Endometrial microvascular endothelial cells (primary cell): Measurements from ENCODE around the gene CCNQ. TPM values are rescaled to one million over a fixed set of nuclear protein-coding genes. Genes with fewer than 3 reads are reported as not detected.

Experiments
- in situ Hi-C: cut with HindIII; loops from 2 replicates; pipeline ENCODE4 v1.10.0; 2017; ENCODE audit warnings: low sequenced_read_pairs, low pct_unique_long_range_greater_than_20kb; ENCODE audit errors: inconsistent ontology term
- total RNA-seq: library from RNA; depleted of rRNA; stranded (reverse); fragments of >200 nt; gene quantifications from one replicate; pipeline ENCODE4 v1.2.3, GENCODE V29; 2015; ENCODE audit errors: inconsistent ontology term

CCNQ gene
- total RNA-seq, 1 donor from 2014 or later: 52.3 TPM

DNA sequence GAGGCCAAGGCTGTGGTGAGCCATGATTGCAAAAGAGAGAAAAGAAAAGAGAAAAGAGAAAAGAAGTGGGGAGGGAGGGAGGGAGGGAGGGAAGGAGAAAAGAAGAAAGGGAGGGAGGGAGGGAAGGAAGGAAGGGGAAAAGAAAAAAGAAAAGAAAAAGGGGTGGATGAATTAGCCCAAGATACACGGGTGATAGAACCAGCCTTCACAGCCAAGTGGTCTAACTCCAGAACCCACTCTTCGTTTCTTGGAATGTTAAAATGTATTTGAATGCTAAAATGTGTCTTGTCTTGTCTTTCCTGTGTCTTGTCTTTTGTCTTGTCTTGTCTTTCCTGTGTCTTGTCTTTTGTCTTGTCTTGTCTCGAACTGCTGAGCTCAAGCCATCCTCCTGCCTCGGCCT, 13.1 kb downstream of the CCNQ start:
- in situ Hi-C loops: no loop called here

DNA sequence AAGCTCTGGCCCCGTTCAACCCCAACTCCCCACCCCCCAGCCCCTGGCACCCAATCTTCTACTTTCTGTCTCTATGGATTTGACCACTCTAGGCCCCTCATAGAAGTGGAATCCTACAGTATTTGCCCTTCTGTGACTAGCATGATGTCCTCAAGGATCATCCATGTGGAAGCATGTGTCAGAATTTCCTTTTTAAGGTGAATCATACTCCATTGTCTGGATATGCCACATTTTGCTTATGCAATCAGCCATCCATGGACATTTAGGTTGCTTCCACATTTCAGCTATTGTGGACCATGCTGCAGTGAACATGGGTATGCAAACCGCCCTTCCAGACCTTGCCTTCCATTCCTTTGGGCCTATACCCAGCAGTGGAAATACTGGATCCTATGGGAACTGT, 15.5 kb downstream of the CCNQ start:
- in situ Hi-C loops: no loop called here

DNA sequence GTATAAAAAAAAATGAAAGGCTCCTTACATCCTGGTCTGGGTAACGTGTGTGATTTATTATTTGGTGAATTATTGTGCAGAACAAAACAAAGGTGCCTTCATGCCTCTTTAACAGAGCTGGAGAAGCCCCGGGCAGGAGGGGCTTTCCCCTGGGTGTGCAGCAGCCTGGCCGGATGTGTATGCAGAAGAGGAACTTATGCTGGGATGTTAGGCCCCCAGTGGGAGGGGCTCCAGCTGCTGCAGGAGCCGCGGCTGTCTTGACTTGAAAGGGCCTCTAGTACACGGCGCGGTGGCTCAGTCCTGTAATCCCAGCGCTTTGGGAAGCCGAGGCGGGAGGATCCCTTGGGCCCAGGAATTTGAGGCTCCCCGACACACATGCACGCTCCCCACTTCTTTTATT, 16.0 kb downstream of the CCNQ start:
- in situ Hi-C loops: no loop called here

- in situ Hi-C loops: no loop called here
These were observed 18.1 kb downstream of the CCNQ start for GRCh38 chrX:153580700-153581386.

DNA sequence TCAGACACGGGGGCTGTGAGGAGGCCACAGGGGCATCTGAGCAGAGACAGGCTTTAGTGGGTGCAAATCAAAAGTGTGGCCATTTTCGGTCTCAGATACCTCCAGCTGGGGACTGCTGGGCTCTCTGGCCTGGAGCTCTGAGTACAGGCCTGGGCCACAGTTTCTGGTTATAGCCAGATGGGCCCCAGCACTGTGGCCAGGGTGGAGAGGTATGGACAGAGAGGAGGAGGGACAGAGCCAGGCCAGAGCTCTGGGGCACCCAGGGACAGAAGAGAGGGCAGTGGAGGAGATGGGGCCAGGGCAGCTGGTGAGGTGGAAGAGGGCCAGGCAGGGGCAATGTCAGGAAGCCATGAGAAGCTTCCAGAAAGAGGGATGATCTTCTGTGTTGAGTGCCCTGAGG, 20.1 kb downstream of the CCNQ start:
- in situ Hi-C loops: no loop called here

DNA sequence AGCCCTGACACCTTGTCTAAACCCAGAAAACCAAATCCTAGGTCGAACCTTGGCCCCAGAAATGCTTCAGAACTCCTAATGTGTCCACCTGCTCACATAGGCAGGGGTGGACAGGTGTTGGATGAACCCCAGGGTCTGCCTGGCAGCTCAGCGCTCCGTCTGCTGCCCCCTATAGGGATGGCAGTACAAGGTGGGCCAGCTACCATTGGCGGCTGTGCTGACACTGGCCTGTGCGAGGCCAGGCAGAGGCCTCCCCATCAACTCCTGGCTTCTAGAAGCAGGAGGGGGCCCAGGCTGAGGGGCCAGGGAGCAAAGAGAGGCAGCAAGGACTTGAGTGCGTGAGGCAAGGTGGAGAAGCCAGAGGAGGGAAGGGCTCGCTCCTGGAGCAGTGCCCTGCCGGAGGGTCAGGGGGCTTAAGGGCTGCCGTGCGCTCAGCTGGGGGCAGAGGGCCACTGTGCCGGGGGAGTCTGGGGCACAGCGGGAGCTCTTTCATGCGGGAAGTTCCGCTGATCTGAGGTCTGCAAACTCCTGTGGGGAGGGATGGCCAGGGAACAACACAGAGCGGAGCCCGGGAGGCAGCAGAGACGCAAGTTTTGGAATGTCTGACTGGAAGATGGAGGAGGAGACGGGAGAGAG, 20.6 kb downstream of the CCNQ start:
- in situ Hi-C loops: no loop called here

DNA sequence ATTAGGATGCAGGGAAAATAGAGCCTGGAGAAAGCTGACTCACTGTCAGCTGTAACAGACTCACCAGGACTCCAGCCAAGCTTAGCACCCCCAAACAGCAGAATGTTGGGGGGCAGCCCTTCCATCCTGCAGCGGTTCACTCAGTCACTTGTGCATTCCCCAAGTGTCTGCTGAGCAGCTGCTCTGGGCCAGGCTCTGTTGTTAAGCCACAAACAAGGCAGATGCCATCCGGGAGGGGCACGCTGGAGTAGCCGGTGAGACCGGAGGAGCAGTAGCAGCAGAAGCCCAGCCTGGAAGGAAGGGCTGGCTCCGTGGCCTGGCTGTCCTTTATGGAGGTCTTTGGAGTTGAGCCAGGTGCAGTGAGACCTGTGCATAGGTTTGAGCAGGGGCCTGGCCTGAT, 22.0 kb downstream of the CCNQ start:
- in situ Hi-C loops: no loop called here

DNA sequence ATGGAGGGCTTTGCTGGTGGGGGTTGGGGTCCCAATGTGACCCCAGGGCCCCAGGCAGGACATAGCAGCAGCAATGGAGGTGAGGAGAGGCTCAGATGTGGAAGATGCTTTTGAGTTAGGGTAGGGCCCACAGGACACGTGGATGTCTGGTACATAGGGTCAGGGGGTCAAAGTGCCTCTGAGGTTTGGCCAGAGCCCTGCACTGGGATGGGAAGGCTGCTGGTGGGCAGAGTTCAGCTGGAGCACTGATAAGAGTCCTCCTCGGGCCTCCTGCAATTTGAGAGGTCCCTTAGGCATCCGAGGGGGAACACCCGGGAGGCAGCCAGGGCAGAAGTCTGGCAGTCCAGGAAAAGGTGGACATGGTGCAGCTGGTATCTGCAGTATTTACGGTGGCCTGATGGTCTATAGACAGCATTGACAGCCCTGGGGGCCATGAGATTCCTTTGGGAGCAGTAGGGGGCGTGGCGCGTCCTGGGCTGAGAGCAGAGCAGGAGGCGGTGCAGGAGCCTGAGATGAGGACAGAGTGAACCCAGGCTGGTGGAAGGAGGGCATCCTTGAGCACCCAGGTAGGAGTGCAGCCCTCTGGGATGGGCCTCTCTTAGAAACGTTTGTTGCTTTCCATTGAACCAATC, 22.6 kb downstream of the CCNQ start:
- in situ Hi-C loops: no loop called here

DNA sequence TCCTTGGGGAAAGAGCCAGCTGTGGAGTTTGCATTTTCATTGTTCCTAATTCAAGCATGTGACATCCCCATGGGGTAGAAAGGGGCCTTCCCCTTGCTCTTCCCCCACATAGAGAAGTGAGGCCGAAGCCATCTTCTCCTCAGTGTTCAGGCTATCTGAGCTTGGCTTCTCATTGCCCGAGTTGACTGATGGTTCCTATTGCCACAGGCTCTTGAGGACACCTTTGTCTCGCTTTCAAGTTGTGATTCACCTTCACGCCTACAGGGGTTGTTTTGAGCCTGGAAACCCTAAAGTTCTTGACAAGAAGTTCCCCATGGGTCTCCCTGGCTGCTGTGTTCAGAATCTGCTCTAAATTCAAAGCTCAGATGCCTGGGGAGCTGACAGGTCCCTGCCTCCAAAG, 25.0 kb downstream of the CCNQ start:
- in situ Hi-C loops: no loop called here

DNA sequence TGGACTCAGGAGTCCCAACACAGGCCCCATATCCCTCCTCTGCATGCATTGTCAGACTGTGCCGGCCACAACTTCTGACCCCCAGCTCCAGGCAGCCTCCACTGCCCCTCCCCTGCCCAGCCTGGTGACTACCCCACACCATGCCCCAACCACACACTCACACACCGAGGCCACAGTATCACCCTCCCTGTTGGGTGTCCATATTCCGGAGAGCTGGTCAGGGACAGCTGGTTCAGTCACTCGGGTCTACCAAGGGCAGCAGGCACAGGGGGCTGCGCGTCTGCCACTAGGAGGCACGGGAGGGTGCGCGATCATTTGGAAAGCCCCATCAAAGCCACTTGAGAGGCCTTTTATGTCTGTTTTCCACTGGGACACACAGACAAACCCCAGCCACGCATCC, 26.3 kb downstream of the CCNQ start:
- in situ Hi-C loops: no loop called here

DNA sequence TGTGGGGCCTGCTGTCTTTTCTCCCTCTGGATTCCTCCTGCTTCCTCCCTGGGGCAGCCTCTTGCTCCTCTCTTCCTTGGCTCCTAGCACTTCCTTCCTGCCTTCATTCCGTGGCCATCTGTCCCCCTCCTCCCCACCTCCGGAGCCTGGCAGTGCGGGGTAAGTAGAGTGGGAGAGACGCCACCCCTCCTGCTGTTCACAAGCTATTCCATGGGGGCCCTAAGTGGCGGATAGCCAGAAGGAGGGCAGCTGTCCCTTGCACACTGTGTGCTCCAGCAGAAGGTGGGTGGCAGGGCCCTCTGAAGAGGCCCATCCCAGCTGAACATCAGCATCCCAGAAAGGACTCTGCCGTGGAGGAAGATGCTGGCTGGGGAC, 27.4 kb downstream of the CCNQ start:
- in situ Hi-C loops: no loop called here

DNA sequence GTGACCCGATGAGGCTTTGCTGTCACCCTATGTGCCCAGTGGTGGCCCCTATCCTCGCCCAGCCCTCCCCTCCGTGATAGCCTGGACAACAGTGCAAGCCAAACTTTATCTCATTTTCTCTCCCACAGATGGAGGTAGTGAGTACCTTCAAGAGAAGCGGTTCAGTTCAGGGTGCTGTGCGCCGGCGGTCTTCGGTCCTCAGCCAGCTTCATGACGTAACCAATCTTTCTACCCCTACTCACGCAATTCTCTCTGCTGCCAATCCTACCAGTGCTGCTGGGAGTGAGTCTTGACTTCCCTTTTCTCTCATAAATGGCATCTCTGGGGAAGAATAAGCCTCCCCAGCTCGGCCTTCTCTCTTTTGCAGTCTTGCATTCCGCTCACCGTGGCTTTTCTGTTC, 29.5 kb downstream of the CCNQ start:
- in situ Hi-C loops: no loop called here

DNA sequence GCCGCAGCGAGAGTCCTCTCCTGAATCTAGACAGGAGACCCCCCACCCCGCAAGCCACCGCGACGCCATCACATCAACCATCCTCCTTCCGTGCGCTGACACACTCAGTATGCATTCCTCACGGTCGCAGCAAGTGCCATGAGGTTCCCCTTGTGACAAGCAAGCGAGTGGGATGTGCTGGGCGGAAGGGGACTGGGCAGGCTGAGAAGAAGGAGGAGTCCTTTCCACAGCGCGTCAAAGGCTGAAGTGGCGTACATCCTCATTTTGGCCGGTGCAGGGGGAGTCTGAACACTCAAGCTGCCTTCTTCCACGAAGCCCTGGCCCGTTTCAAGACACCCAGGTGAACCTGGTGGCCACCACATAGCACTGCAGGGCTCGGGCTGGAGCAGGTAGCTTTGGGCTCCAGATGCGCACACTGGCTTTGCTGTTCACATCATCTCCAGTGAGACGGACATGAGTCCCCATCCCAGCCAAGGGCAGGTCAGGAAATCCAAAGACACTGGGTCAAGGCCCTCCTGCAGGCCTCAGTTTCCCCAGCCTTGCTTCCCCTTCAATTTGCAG, 30.4 kb downstream of the CCNQ start:
- in situ Hi-C loops: no loop called here

DNA sequence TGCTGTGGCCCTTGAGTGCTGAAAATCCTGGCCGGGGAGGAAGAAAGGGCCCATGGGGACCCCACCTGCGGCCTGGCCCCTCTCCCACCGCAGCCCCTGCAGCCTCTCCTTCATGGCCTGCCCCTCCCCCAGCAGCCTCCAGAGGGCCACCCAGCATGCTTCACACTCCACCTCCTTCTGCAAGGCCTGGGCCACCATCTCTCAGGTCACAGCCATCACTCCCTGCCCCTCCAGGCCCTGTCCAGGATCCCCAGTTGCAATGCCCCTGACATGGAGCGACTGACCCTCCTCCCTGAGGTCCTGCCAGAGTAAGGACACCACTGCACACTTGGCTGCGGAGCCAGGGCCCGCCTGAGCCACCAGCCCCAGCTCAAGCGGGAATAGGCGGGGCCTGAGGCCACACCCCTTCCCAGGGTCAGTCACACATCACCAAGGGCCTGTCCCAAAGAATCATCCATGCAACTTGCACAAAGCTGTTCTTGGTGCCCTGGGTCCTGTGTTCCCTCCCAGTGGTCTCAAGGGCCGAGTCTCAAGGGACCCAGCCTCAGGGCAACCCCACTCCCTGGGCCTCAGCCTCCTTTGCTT, 32.9 kb downstream of the CCNQ start:
- in situ Hi-C loops: no loop called here

DNA sequence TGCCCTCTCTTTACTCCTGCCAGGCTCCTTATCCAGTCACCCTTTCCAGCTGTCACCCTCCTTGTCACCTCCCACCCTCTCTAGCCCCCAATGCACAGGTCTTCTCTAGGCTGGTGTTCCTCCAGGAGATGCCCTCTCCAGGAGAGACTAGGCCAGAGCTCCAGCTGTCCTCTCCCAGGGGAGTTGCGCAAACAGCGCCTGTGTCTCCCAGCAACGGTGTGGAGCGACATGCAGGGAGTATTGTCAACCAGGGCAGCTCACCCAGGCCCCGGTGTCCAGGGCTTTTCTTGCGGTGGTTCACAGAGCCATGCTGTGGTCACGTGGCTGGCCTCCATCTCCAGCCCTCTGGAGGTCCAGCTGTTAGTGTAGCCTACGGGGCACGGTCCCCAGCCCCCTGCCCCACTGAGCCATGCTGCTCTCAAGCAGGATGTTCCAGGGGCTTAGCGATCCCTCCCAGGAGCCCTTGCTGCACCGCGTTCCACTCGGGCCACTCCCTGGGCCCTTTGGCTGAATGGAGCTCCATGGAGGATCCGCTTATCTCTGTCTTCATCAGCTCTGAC, 34.8 kb downstream of the CCNQ start:
- in situ Hi-C loops: no loop called here

GRCh38 chrX:153562546-153562945, 36.4 kb downstream of the CCNQ start:
- in situ Hi-C loops: no loop called here

GRCh38 chrX:153561337-153561736, 37.6 kb downstream of the CCNQ start:
- in situ Hi-C loops: no loop called here

- in situ Hi-C loops: no loop called here
These were observed 38.5 kb downstream of the CCNQ start for GRCh38 chrX:153560466-153560865.

DNA sequence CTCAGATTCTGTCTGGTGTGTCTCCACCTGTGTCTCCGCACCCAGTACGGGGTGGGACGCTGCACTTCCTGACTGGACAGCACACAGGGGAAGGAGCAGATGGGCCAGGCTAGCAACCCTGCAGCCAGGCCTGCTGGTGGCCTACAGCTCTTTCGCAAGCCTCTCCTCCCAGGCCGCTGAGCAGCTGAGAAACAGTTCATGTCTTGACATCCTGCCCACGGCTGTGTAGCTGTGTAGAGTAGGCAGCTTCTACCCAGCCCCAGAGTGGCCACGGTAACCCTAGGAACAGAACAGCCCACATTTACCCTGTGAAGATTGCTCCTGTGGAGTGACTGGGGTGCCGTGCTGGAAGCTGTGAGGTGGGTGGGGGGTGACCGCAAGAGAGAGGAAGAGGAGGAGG, 38.9 kb downstream of the CCNQ start:
- in situ Hi-C loops: no loop called here
